ENCODE measurements around the gene TBC1D19.

The TBC1D19 gene

GRCh38 chr4:26786916-26787315 is 203.0 kb downstream of the TBC1D19 start:
- H3K4me3 ChIP-seq (ENCODE audit: low read depth, low read length), result no peak overlapping the region
- DNase-seq (ENCODE audit: low read depth), result no peak

DNA sequence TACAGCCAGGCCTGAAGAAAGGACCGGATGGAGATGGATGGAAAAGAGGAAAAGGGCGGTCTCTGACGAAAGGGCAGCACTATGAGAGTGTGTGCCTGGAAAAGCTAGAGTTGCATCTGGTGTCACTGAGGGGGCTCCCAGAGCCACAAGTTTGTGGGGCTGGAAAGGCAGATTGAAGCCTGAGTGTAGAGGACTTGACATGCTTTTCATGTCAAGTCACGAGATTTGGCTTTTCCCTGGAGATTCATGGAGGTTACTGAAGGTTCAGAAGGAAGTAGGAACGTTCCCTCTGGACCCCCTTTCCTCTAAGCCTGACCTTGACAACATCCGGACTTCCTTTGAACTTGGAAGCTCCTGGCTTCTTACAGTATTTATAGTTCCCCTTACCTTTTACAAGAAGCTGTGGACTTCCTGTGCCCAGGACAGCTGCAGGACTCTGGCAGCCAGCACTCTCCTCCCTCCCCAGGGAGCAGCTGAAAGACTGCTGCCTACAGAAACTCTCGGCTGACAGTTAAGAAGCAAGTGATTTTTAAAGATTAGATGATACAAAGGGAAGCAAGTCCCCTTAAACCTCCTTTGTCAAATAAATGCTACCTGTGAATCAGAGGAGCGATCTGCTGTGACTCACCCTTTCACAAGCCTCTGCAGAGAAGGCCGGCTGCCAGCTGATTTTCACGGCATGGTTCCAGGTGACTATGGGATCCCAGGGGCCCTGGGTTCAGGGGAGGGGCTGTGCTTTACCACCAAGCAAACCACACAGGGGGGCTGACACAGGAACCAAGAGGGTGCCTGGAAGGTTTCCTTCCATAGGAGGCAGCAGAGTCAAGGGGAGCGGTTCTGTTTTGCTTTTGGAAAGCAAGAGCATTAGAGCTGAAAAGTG is 203.8 kb downstream of the TBC1D19 start:
- peak; percentile 25 for DNase-seq (ENCODE audit: low read depth)
- TF ChIP-seq, protein P1, sequence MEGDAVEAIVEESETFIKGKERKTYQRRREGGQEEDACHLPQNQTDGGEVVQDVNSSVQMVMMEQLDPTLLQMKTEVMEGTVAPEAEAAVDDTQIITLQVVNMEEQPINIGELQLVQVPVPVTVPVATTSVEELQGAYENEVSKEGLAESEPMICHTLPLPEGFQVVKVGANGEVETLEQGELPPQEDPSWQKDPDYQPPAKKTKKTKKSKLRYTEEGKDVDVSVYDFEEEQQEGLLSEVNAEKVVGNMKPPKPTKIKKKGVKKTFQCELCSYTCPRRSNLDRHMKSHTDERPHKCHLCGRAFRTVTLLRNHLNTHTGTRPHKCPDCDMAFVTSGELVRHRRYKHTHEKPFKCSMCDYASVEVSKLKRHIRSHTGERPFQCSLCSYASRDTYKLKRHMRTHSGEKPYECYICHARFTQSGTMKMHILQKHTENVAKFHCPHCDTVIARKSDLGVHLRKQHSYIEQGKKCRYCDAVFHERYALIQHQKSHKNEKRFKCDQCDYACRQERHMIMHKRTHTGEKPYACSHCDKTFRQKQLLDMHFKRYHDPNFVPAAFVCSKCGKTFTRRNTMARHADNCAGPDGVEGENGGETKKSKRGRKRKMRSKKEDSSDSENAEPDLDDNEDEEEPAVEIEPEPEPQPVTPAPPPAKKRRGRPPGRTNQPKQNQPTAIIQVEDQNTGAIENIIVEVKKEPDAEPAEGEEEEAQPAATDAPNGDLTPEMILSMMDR (IDR thresholded peaks at IDR 0.05; ENCODE audit: control insufficient read depth, extremely low read depth, insufficient read depth), result peak; percentile 20; the same call in 1 of the 2 replicates
- H3K4me3 ChIP-seq (ENCODE audit: low read depth, low read length), result no peak overlapping the region

More at GRCh38 chr4:26786916-26787315, 203.0 kb downstream of the TBC1D19 start:
- TF ChIP-seq, protein P1 (IDR thresholded peaks at IDR 0.05; ENCODE audit: control insufficient read depth, extremely low read depth, insufficient read depth), result no peak

- H3K4me3 ChIP-seq (ENCODE audit: low read depth, low read length), result no peak overlapping the region
- TF ChIP-seq, protein P1 (IDR thresholded peaks at IDR 0.05; ENCODE audit: control insufficient read depth, extremely low read depth, insufficient read depth), result no peak
- DNase-seq (ENCODE audit: low read depth), result no peak
Observed at GRCh38 chr4:26788341-26788733, 204.5 kb downstream of the TBC1D19 start.

GRCh38 chr4:26789208-26789607 is 205.3 kb downstream of the TBC1D19 start:
- DNase-seq (ENCODE audit: low read depth), result no peak
- H3K4me3 ChIP-seq (ENCODE audit: low read depth, low read length), result no peak overlapping the region
- TF ChIP-seq, protein P1 (IDR thresholded peaks at IDR 0.05; ENCODE audit: control insufficient read depth, extremely low read depth, insufficient read depth), result no peak

- TF ChIP-seq, protein P1 (IDR thresholded peaks at IDR 0.05; ENCODE audit: control insufficient read depth, extremely low read depth, insufficient read depth), result no peak
- H3K4me3 ChIP-seq (ENCODE audit: low read depth, low read length), result no peak overlapping the region
Observed at GRCh38 chr4:26791346-26791745, 207.5 kb downstream of the TBC1D19 start.

DNA sequence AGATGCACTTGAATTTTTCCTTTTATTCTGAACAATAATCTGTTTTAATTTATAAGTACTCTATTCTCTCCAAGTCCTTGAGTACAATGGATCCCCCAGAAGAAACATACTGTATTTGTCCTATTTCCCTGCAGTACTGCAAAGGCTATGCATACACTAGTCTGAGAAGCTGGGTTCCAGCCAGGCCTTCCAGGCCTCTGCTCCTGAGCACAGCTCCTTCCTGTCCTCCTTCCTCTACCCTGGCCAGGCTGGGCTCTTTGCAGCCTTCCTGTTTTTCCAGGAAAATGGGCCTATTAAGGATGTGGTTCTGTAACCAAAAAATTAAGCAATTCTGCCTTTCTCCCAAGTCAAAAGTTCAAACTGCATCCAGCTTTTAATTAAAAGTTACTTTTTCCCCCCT is 208.8 kb downstream of the TBC1D19 start:
- TF ChIP-seq, protein P1 (IDR thresholded peaks at IDR 0.05; ENCODE audit: control insufficient read depth, extremely low read depth, insufficient read depth), result no peak
- no peak for DNase-seq (ENCODE audit: low read depth)

More at GRCh38 chr4:26791346-26791745, 207.5 kb downstream of the TBC1D19 start:
- no peak for DNase-seq (ENCODE audit: low read depth)

More for the DNA sequence above, 208.8 kb downstream of the TBC1D19 start:
- H3K4me3 ChIP-seq (ENCODE audit: low read depth, low read length), result no peak overlapping the region

All from LNCaP clone FGC (cell line).